Nephron (organoid): ENCODE measurements around the gene HAP1.
"Not testable (repeated sequence)": the region's sequence is repeated elsewhere in the genome, so short reads cannot be mapped to it uniquely, and the experiment has no call there.

Experiments used
- H3K27ac Mint-ChIP-seq, 3 experiments: 2 replicates each; pipeline ENCODE4 v1.8.0; 2020; ENCODE audit warnings: mixed read lengths in 3 of 3, mild to moderate bottlenecking in 2 of 3, moderate library complexity in 1 of 3
- H3K27me3 Mint-ChIP-seq: 2 replicates; pipeline ENCODE4 v1.8.0; 2021; ENCODE audit warnings: low read depth, mild to moderate bottlenecking, moderate library complexity, mixed read lengths
- H3K36me3 Mint-ChIP-seq: 2 replicates; pipeline ENCODE4 v1.8.0; 2020; ENCODE audit warnings: low read depth, mixed read lengths
- H3K4me1 Mint-ChIP-seq: 2 replicates; pipeline ENCODE4 v1.8.0; 2020; ENCODE audit warnings: mixed read lengths
- H3K4me3 Mint-ChIP-seq, 3 experiments: 2 replicates each; pipeline ENCODE4 v1.8.0; 2020; ENCODE audit warnings: mild to moderate bottlenecking in 3 of 3, mixed read lengths in 3 of 3, moderate library complexity in 2 of 3
- H3K9me3 Mint-ChIP-seq: 2 replicates; pipeline ENCODE4 v1.8.0; 2020; ENCODE audit warnings: mixed read lengths
- CTCF ChIP-seq, 3 experiments: fragments of 200-600 bp; sonication (generic); IDR thresholded peaks; one replicate each; pipeline ENCODE4 v1.5.0; 2021; ENCODE audit warnings: antibody characterized with exemption in 3 of 3; ENCODE audit not compliant: unreplicated experiment in 3 of 3

HAP1 gene

DNA sequence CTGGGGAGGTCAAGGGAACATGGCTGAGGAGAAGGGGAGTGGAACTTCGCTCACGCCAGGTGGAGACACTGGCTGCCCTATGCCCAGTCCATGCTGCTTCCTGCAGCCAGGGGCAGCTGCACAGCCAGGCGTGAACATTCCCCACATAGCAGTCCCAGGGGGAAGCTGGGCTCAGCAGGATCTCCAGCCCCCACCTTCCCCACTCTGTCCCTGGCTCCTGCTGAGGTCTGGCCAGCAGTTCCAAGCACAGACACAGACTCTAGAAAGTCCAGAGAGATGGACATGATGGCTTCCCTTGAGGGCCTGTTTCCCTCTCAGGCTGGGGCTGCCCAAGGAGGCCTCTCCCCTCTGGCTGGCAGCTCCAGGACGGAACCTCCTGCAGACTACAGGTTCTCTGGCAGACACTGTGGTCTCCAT, 42.7 kb upstream of the HAP1 start:
- Mint-ChIP-seq H3K27me3 (peaks cover 10% of the 10 kb centered on the region), H3K4me1 (peaks cover 50% of the 10 kb centered on the region), H3K36me3 (peaks cover 23% of the 10 kb centered on the region), H3K4me3 (peak overlapping the region in 1 of 3 experiments; percentile 16), H3K27ac (peak overlapping the region; percentile 85 to 91 (median 87)), H3K9me3 (no peaks in the 10 kb centered on the region)
- TF ChIP-seq CTCF (IDR thresholded peaks at IDR 0.05; ENCODE audit: unreplicated experiment in 3 of 3), result peak; percentile 13 to 38 (median 34)

GRCh38 chr17:41776262-41776900, 41.9 kb upstream of the HAP1 start:
- H3K27me3 Mint-ChIP-seq, H3K9me3 Mint-ChIP-seq: not testable (repeated sequence)
- peak overlapping the region; percentile 60 to 88 (median 81) for H3K27ac Mint-ChIP-seq
- peak overlapping the region in 2 of 3 experiments; percentile 12 to 30 for H3K4me3 Mint-ChIP-seq
- H3K4me1 Mint-ChIP-seq, result peaks cover 42% of the 10 kb centered on the region
- peaks cover 18% of the 10 kb centered on the region for H3K36me3 Mint-ChIP-seq

- Mint-ChIP-seq H3K36me3 (peaks cover 20% of the 10 kb centered on the region), H3K4me3 (peak overlapping the region in 2 of 3 experiments; percentile 31 to 40), H3K27ac (peak overlapping the region; percentile 60 to 88 (median 81)), H3K9me3 (no peaks in the 10 kb centered on the region), H3K27me3 (peaks cover 7% of the 10 kb centered on the region), H3K4me1 (peaks cover 41% of the 10 kb centered on the region)
- TF ChIP-seq CTCF (IDR thresholded peaks at IDR 0.05; ENCODE audit: unreplicated experiment in 3 of 3), result no peak
These were observed 41.2 kb upstream of the HAP1 start for GRCh38 chr17:41775394-41776226.

DNA sequence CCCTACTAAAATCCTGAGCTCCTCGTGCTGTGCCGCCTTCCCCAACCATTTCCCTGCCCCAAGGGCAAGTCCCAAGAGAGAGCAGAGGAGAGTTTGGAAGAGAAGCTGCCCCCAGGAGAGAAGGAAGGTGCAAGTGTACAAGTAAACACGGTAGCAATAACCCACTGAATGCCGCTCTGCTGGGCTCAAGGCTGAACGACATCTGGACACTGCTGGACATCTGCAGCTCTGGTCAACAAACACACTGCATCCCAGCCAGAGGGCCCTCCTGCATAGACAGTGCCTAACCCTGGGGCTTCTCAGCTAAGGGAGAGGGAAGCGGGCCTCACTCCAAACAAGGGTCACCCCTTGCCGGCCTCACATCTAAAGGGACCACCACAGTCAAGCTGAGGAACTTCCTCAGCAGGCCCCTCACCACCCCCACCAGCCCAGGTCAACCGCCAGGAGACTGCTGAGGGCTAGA, 39.3 kb upstream of the HAP1 start:
- no peak for TF ChIP-seq CTCF (IDR thresholded peaks at IDR 0.05; ENCODE audit: unreplicated experiment in 3 of 3)

DNA sequence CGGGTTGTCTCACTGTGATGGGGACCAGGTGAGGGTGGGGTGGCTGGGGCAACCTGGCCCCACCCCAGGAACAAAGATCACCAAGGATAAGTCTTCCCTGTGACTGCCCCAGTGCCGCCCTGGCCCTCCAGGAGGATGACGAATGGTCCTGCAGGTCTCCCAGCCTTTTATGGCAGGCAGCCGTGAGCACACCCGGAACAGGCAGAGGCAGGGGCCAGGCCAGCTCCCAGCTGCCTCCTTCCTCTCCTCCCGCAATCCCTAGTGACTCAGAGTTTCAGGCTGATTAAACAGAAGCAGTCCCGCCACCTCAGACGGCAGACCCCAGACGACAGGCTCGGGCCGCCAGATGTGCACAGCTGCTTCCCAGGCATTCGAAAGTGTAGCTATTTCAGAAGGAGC, 38.7 kb upstream of the HAP1 start:
- H3K9me3 Mint-ChIP-seq, result no peaks in the 10 kb centered on the region
- peaks cover 4% of the 10 kb centered on the region for H3K27me3 Mint-ChIP-seq
- peak overlapping the region; percentile 79 to 89 (median 87) for H3K27ac Mint-ChIP-seq
- no peak for TF ChIP-seq CTCF (IDR thresholded peaks at IDR 0.05; ENCODE audit: unreplicated experiment in 3 of 3)
- peak overlapping the region in 1 of 3 experiments; percentile 43 for H3K4me3 Mint-ChIP-seq
- peaks cover 39% of the 10 kb centered on the region for H3K36me3 Mint-ChIP-seq
- peaks cover 41% of the 10 kb centered on the region for H3K4me1 Mint-ChIP-seq

More for the DNA sequence above, 39.3 kb upstream of the HAP1 start:
- Mint-ChIP-seq H3K4me3 (peak overlapping the region in 1 of 3 experiments; percentile 58), H3K27ac (peak overlapping the region; percentile 79 to 89 (median 87)), H3K4me1 (peaks cover 41% of the 10 kb centered on the region), H3K27me3 (peaks cover 4% of the 10 kb centered on the region), H3K36me3 (peaks cover 35% of the 10 kb centered on the region), H3K9me3 (no peaks in the 10 kb centered on the region)

DNA sequence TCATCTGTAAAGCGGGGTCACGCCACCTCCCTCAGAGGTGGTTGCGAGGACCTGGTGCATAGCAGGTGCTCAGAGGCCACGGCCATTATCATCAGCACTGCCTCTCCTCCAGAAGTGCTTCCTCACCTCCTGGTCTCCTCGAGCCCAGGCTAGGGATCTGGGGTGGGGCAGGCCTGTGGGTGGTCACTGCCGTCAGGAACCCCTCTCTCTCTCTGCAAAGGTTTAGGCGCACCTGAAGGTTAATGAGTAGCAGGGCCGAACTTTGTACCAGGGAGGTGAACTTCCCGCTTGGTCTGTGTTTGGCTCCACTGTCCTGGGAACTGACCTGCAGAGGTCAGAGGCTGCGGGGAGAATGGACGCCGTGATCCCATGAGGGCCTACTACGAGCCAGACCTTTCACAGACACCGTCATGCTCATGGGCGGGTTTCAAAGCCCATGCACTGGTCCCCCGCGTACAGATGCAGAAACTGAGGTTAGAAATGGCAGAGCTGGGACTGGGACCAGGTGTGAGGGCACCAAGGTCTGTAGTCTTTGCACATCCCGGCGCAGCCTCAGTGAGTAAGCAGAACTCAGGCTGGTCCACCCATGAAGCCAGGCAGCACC, 38.2 kb upstream of the HAP1 start:
- H3K4me1 Mint-ChIP-seq, result peaks cover 36% of the 10 kb centered on the region
- no peak for TF ChIP-seq CTCF (IDR thresholded peaks at IDR 0.05; ENCODE audit: unreplicated experiment in 3 of 3)
- H3K27me3 Mint-ChIP-seq, result peaks cover 4% of the 10 kb centered on the region
- H3K4me3 Mint-ChIP-seq, result peak overlapping the region in 1 of 3 experiments; percentile 13
- no peaks in the 10 kb centered on the region for H3K9me3 Mint-ChIP-seq
- peak overlapping the region; percentile 33 to 89 (median 79) for H3K27ac Mint-ChIP-seq
- H3K36me3 Mint-ChIP-seq, result peaks cover 42% of the 10 kb centered on the region
